IMR-90 (cell line): ENCODE data around the gene EGF. TPM values are rescaled to one million over a fixed set of nuclear protein-coding genes. Genes with fewer than 3 reads are reported as not detected.

ENCODE experiments used
- ATAC-seq: fragments of 200-7000 bp; cut with Tn5 transposase; 2 replicates; pipeline ENCODE4 v1.9.1; 2020; ENCODE audit warnings: low read depth, mild to moderate bottlenecking, moderate library complexity
- BruUV-seq: library from RNA; stranded (reverse); fragments of 400-500 nt; replicated peaks from 2 replicates; lab custom pipeline; 2021; lab: Mats Ljungman, UMichigan
- CTCF ChIA-PET: fragments of 300-600 bp; formaldehyde crosslinking; extraction: SDS; loops from one replicate; lab custom pipeline; 2021; ENCODE audit warnings: antibody characterized with exemption; lab: Yijun Ruan, JAX
- POLR2A ChIA-PET: fragments of 300-600 bp; sonication (Branson Sonifier 250); formaldehyde crosslinking; loops from one replicate; lab custom pipeline; 2022; ENCODE audit warnings: antibody characterized with exemption; ENCODE audit not compliant: unreplicated experiment; lab: Charles Lee
- DNase-seq: peaks from one replicate; pipeline ENCODE4 v3.0.0; 2013
- H2AFZ ChIP-seq: replicated peaks from 2 replicates; pipeline ENCODE3; 2013; ENCODE audit warnings: low read length, mild to moderate bottlenecking; ENCODE audit not compliant: poor library complexity
- H2AK5ac ChIP-seq: 2 replicates; pipeline ENCODE4 v1.6.1; 2013; ENCODE audit warnings: low read depth, low read length, inconsistent platforms
- H2AK9ac ChIP-seq: replicated peaks from 2 replicates; pipeline ENCODE3; 2013; ENCODE audit warnings: mild to moderate bottlenecking, low read depth, low read length, moderate library complexity; ENCODE audit not compliant: poor library complexity
- H2BK120ac ChIP-seq: 2 replicates; pipeline ENCODE4 v1.6.1; 2013; ENCODE audit warnings: low read depth, low read length, inconsistent platforms
- H2BK15ac ChIP-seq: 3 replicates; pipeline ENCODE4 v1.6.1; 2013; ENCODE audit warnings: low read depth, low read length, inconsistent platforms
- H2BK20ac ChIP-seq: 2 replicates; pipeline ENCODE4 v1.6.1; 2013; ENCODE audit warnings: low read depth, mild to moderate bottlenecking, inconsistent platforms, low read length, moderate library complexity
- H2BK5ac ChIP-seq: 2 replicates; pipeline ENCODE4 v1.6.1; 2013; ENCODE audit warnings: mild to moderate bottlenecking, low read depth, low read length, inconsistent platforms; ENCODE audit not compliant: poor library complexity, severe bottlenecking
- H3K14ac ChIP-seq: replicated peaks from 2 replicates; pipeline ENCODE4 v1.6.1; 2013; ENCODE audit warnings: low read depth, low read length, inconsistent platforms
- H3K18ac ChIP-seq: 2 replicates; pipeline ENCODE4 v1.6.1; 2013; ENCODE audit warnings: low read depth, low read length, control low read depth
- H3K23ac ChIP-seq: 2 replicates; pipeline ENCODE4 v1.6.1; 2013; ENCODE audit warnings: low read depth, low read length, inconsistent platforms
- H3K27ac ChIP-seq: 2 replicates; pipeline ENCODE4 v1.5.1; 2013; ENCODE audit warnings: mild to moderate bottlenecking, control low read depth, low read length; ENCODE audit not compliant: insufficient read depth
- H3K27me3 ChIP-seq: 2 replicates; pipeline ENCODE4 v1.6.1; 2013; ENCODE audit warnings: low read length; ENCODE audit not compliant: control insufficient read depth, insufficient read depth
- H3K36me3 ChIP-seq: 2 replicates; pipeline ENCODE4 v1.6.1; 2013; ENCODE audit warnings: low read length, mixed read lengths; ENCODE audit not compliant: control insufficient read depth, insufficient read depth
- H3K4ac ChIP-seq: 2 replicates; pipeline ENCODE4 v1.6.1; 2013; ENCODE audit warnings: low read depth, low read length, inconsistent platforms
- H3K4me1 ChIP-seq: 2 replicates; pipeline ENCODE4 v1.6.1; 2013; ENCODE audit warnings: low read length, mixed read lengths; ENCODE audit not compliant: control insufficient read depth, insufficient read depth
- H3K4me2 ChIP-seq: 2 replicates; pipeline ENCODE4 v1.6.1; 2013; ENCODE audit warnings: low read depth, mild to moderate bottlenecking, control low read depth, low read length, moderate library complexity
- H3K4me3 ChIP-seq: 2 replicates; pipeline ENCODE4 v1.5.1; 2013; ENCODE audit warnings: low read depth, mild to moderate bottlenecking, control low read depth, low read length, moderate library complexity; ENCODE audit not compliant: insufficient read depth
- H3K56ac ChIP-seq: 2 replicates; pipeline ENCODE4 v1.6.1; 2013; ENCODE audit warnings: low read length, inconsistent platforms; ENCODE audit not compliant: insufficient read depth; ENCODE audit errors: extremely low read depth
- H3K79me1 ChIP-seq, 2 experiments: 2 replicates each; pipeline ENCODE4 v1.6.1; 2013; ENCODE audit warnings: low read length in 2 of 2, inconsistent platforms in 1 of 2, low read depth in 1 of 2
- H3K9ac ChIP-seq: 2 replicates; pipeline ENCODE4 v1.6.1; 2013; ENCODE audit warnings: low read depth, low read length, control low read depth
- H3K9me1 ChIP-seq: 2 replicates; pipeline ENCODE4 v1.6.1; 2013; ENCODE audit warnings: low read length, inconsistent platforms; ENCODE audit not compliant: insufficient read depth
- H3K9me3 ChIP-seq: 2 replicates; pipeline ENCODE4 v1.6.1; 2013; ENCODE audit warnings: low read length; ENCODE audit not compliant: control insufficient read depth, insufficient read depth
- H4K20me1 ChIP-seq: 2 replicates; pipeline ENCODE4 v1.6.1; 2013; ENCODE audit warnings: low read length, inconsistent platforms; ENCODE audit not compliant: insufficient read depth
- H4K5ac ChIP-seq: 2 replicates; pipeline ENCODE4 v1.6.1; 2013; ENCODE audit warnings: mild to moderate bottlenecking, low read depth, low read length, control low read depth
- H4K8ac ChIP-seq, 2 experiments: 2 replicates each; pipeline ENCODE4 v1.6.1; 2013; ENCODE audit warnings: low read depth in 2 of 2, low read length in 2 of 2, control low read depth in 1 of 2, inconsistent platforms in 1 of 2
- H4K91ac ChIP-seq: 2 replicates; pipeline ENCODE4 v1.6.1; 2013; ENCODE audit warnings: low read depth, low read length, inconsistent platforms; ENCODE audit not compliant: insufficient read depth
- NFE2L2 ChIP-seq: fragments of 150-350 bp; IDR thresholded peaks from 2 replicates; pipeline ENCODE4 v1.6.1; 2016; ENCODE audit warnings: low read depth, mild to moderate bottlenecking, low read length
- dilution Hi-C: fragments of 300-500 bp; cut with HindIII; formaldehyde crosslinking; loops from one replicate; pipeline ENCODE4 v1.14.3; 2018; ENCODE audit warnings: low sequenced_read_pairs; ENCODE audit not compliant: unreplicated experiment
- in situ Hi-C: fragments of 300-500 bp; cut with MboI; formaldehyde crosslinking; loops from 3 replicates; pipeline ENCODE4 v1.14.3; 2019; ENCODE audit warnings: low sequenced_read_pairs, inconsistent platforms, mixed read lengths
- intact Hi-C: fragments of 100-400 bp; cut with micrococcal nuclease; formaldehyde crosslinking; loops from 2 replicates; pipeline ENCODE4 v1.10.0; 2022
- polyA plus RNA-seq, 3 experiments: library from polyadenylated mRNA; depleted of rRNA; stranded (reverse); fragments of >200 nt; gene quantifications; 2 replicates each; pipeline ENCODE4 v1.2.3, GENCODE V29; 2012; ENCODE audit warnings: low replicate concordance in 1 of 3
- total RNA-seq: library from RNA; depleted of rRNA; stranded (reverse); fragments of >200 nt; gene quantifications from 2 replicates; pipeline ENCODE4 v1.2.3, GENCODE V29; 2012

EGF gene
- total and polyA plus RNA-seq, 2 of the 4 experiments (the other 2 are of a cell fraction): 1.7 to 2.2 TPM

DNA sequence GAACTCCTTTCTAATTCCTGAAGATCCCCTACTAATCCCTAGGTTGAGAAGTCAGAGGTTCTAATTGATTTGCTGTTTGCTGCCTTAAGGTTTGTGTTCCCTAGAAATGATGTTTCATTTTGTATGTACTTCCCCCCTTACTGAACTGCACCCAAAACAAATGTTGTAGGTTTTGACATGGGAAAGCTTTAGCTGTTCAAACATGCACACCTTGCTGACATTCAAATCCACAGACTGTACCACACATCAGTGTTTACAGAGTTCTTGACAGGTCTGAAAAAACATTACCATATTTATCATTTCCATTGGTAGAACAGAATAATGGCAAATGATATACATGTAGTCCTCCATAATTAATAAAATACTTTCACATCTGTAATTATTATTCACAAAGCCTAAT is 18.2 kb downstream of the EGF start:
- H2AK9ac ChIP-seq: no peak overlapping the region
- CTCF ChIA-PET: no interaction called here
- H3K14ac ChIP-seq: no peak overlapping the region
- no peak overlapping the region for H2AK5ac ChIP-seq
- intact Hi-C loops: no loop called here
- no peak overlapping the region for H3K4me3 ChIP-seq
- no peak overlapping the region for H2BK5ac ChIP-seq
- H3K9ac ChIP-seq: no peak overlapping the region
- dilution Hi-C loops: no loop called here
- no peak overlapping the region for H3K4ac ChIP-seq
- no peaks in the 10 kb centered on the region for H3K4me1 ChIP-seq
- H3K4me2 ChIP-seq: no peak overlapping the region
- in situ Hi-C loops: no loop called here
- H3K9me1 ChIP-seq: no peaks in the 10 kb centered on the region
- no peak overlapping the region for H2BK15ac ChIP-seq
- no peak for TF ChIP-seq NFE2L2
- POLR2A ChIA-PET: no interaction called here
- BruUV-seq: no TSS peak
- H3K9me3 ChIP-seq: no peaks in the 10 kb centered on the region
- H3K36me3 ChIP-seq: no peaks in the 10 kb centered on the region
- ATAC-seq (no peak), DNase-seq (no peak)
- H4K5ac ChIP-seq: no peak overlapping the region
- no peak overlapping the region for H2BK120ac ChIP-seq
- H2AFZ ChIP-seq: no peak overlapping the region
- no peak overlapping the region for H3K56ac ChIP-seq
- H3K23ac ChIP-seq: no peak overlapping the region
- no peak overlapping the region for H3K27ac ChIP-seq
- H3K27me3 ChIP-seq: no peaks in the 10 kb centered on the region
- H3K18ac ChIP-seq: no peak overlapping the region
- no peaks in the 10 kb centered on the region for H4K20me1 ChIP-seq
- H4K8ac ChIP-seq: no peak overlapping the region
- no peak overlapping the region for H2BK20ac ChIP-seq
- H3K79me1 ChIP-seq: no peaks in the 10 kb centered on the region; a peak in 1 of 4 replicates
- H4K91ac ChIP-seq: no peak overlapping the region
